ENCODE results near the gene FBXO47. TPM values are rescaled to one million over a fixed set of nuclear protein-coding genes. Genes with fewer than 3 reads are reported as not detected.

Gene FBXO47
- total RNA-seq, 4 donors from 2014 or later, result not detected

- no peak overlapping the region for H3K4me3 ChIP-seq
Observed at GRCh38 chr17:38903404-38903803, 63.8 kb downstream of the FBXO47 start.

GRCh38 chr17:38900978-38901656 is 66.1 kb downstream of the FBXO47 start:
- peak; percentile 48 to 76 for DNase-seq
- Histone ChIP-seq H3K9me3 (no peaks in the 10 kb centered on the region), H3K4me3 (peak overlapping the region in 1 of 4 donors; percentile 12), H3K36me3 (no peaks in the 10 kb centered on the region), H3K27me3 (no peaks in the 10 kb centered on the region), H3K4me1 (peaks cover 54 to 57% of the 10 kb centered on the region in 2 donors), H3K27ac (peak overlapping the region; percentile 57 to 81 (median 68))
- intact Hi-C loops (cut with DNase I; ENCODE audit: low total_unique reads), result no loop called here
- peak; percentile 58 to 59 for ATAC-seq
- no peak for TF ChIP-seq CTCF (IDR thresholded peaks at IDR 0.05 in 4 of 5, conservative IDR thresholded peaks at IDR 0.05 in 1 of 5)
- no peak for TF ChIP-seq POLR2A (IDR thresholded peaks at IDR 0.05)
- in situ Hi-C loops (cut with MboI; ENCODE audit: low sequenced_read_pairs in 4 of 4), result no loop called here

More at GRCh38 chr17:38903404-38903803, 63.8 kb downstream of the FBXO47 start:
- TF ChIP-seq CTCF (IDR thresholded peaks at IDR 0.05 in 4 of 5, conservative IDR thresholded peaks at IDR 0.05 in 1 of 5), result no peak
- no peak for TF ChIP-seq POLR2A (IDR thresholded peaks at IDR 0.05)
- no peak for DNase-seq
- no peaks in the 10 kb centered on the region for H3K9me3 ChIP-seq
- in situ Hi-C loops (cut with MboI; ENCODE audit: low sequenced_read_pairs in 4 of 4) (no loop called here), intact Hi-C loops (cut with DNase I; ENCODE audit: low total_unique reads) (no loop called here)
- no peaks in the 10 kb centered on the region for H3K27me3 ChIP-seq
- peak overlapping the region in 3 of 4 donors; percentile 24 to 81 (median 78) for H3K27ac ChIP-seq
- H3K4me1 ChIP-seq, result peaks cover 52 to 55% of the 10 kb centered on the region in 2 donors
- ATAC-seq, result no peak
- no peaks in the 10 kb centered on the region for H3K36me3 ChIP-seq

- no peaks in the 10 kb centered on the region for H3K9me3 ChIP-seq
- no peaks in the 10 kb centered on the region for H3K36me3 ChIP-seq
- H3K27me3 ChIP-seq, result no peaks in the 10 kb centered on the region
- peaks cover 54 to 60% of the 10 kb centered on the region in 2 donors for H3K4me1 ChIP-seq
- H3K27ac ChIP-seq, result peak overlapping the region; percentile 64 to 81 (median 76)
- in situ Hi-C loops (cut with MboI; ENCODE audit: low sequenced_read_pairs in 4 of 4), result loop anchor here in 1 of 4 donors (25.0 kb wide), 1 partner anchor 88 kb away; no protein-coding TSS in a partner anchor
- DNase-seq (no peak), ATAC-seq (no peak)
- H3K4me3 ChIP-seq, result no peak overlapping the region
- TF ChIP-seq CTCF (IDR thresholded peaks at IDR 0.05 in 4 of 5, conservative IDR thresholded peaks at IDR 0.05 in 1 of 5), result no peak
- no peak for TF ChIP-seq POLR2A (IDR thresholded peaks at IDR 0.05)
- intact Hi-C loops (cut with DNase I; ENCODE audit: low total_unique reads), result no loop called here
Observed at GRCh38 chr17:38899421-38899820, 67.8 kb downstream of the FBXO47 start.

- no peaks in the 10 kb centered on the region for H3K36me3 ChIP-seq
Observed at GRCh38 chr17:38898812-38899348, 68.3 kb downstream of the FBXO47 start.

More at GRCh38 chr17:38898812-38899348, 68.3 kb downstream of the FBXO47 start:
- Histone ChIP-seq H3K4me3 (no peak overlapping the region), H3K9me3 (no peaks in the 10 kb centered on the region), H3K4me1 (peaks cover 56 to 65% of the 10 kb centered on the region in 2 donors), H3K27ac (peak overlapping the region; percentile 64 to 81 (median 76)), H3K27me3 (no peaks in the 10 kb centered on the region)
- TF ChIP-seq CTCF (IDR thresholded peaks at IDR 0.05 in 4 of 5, conservative IDR thresholded peaks at IDR 0.05 in 1 of 5) (no peak), POLR2A (IDR thresholded peaks at IDR 0.05) (no peak)
- intact Hi-C loops (cut with DNase I; ENCODE audit: low total_unique reads) (no loop called here), in situ Hi-C loops (cut with MboI; ENCODE audit: low sequenced_read_pairs in 4 of 4) (loop anchor here in 1 of 4 donors (25.0 kb wide), 1 partner anchor 88 kb away; no protein-coding TSS in a partner anchor)
- DNase-seq (peak in 1 of 2 donors; percentile 37), ATAC-seq (no peak)
